Measurements from ENCODE around the gene TJP1. TPM values are rescaled to one million over a fixed set of nuclear protein-coding genes. Genes with fewer than 3 reads are reported as not detected.
A peak's percentile ranks its signal among the peaks of the same experiment; 100 is the strongest.

TJP1 gene
- total RNA-seq, 2 donors from 2014 or later = 86.9 to 110 TPM

GRCh38 chr15:29749365-29750086 is 72.7 kb downstream of the TJP1 start:
- TF ChIP-seq CTCF (IDR thresholded peaks at IDR 0.05) = no peak
- DNase-seq (ENCODE audit: low spot score) = no peak
- Histone ChIP-seq H3K4me3 (no peak overlapping the region), H3K36me3 (peaks cover 13% of the 10 kb centered on the region), H3K4me1 (peaks cover 0 to 12% of the 10 kb centered on the region in 2 donors), H3K27ac (no peak overlapping the region), H3K9me3 (no peaks in the 10 kb centered on the region), H3K27me3 (no peaks in the 10 kb centered on the region)

- no peaks in the 10 kb centered on the region for H3K27me3 ChIP-seq
- peaks cover 7% of the 10 kb centered on the region for H3K36me3 ChIP-seq
- no peak for DNase-seq (ENCODE audit: low spot score)
- H3K4me3 ChIP-seq = no peak overlapping the region
- H3K27ac ChIP-seq = no peak overlapping the region
- H3K9me3 ChIP-seq = no peaks in the 10 kb centered on the region
- TF ChIP-seq CTCF (IDR thresholded peaks at IDR 0.05) = peak in 1 of 2 donors; percentile 63
- H3K4me1 ChIP-seq = peaks cover 0 to 12% of the 10 kb centered on the region in 2 donors
These were observed 74.3 kb downstream of the TJP1 start for GRCh38 chr15:29747837-29748417.

GRCh38 chr15:29743475-29743874 is 78.8 kb downstream of the TJP1 start:
- no peak overlapping the region for H3K4me3 ChIP-seq
- H3K9me3 ChIP-seq = no peaks in the 10 kb centered on the region
- peaks cover 32% of the 10 kb centered on the region for H3K36me3 ChIP-seq
- no peak for TF ChIP-seq CTCF (IDR thresholded peaks at IDR 0.05)
- H3K27me3 ChIP-seq = no peaks in the 10 kb centered on the region
- no peak overlapping the region for H3K27ac ChIP-seq
- DNase-seq (ENCODE audit: low spot score) = no peak
- H3K4me1 ChIP-seq = no peaks in the 10 kb centered on the region

GRCh38 chr15:29740692-29741311 is 81.5 kb downstream of the TJP1 start:
- Histone ChIP-seq H3K9me3 (no peaks in the 10 kb centered on the region), H3K36me3 (peaks cover 39% of the 10 kb centered on the region), H3K27ac (no peak overlapping the region), H3K4me3 (no peak overlapping the region), H3K27me3 (no peaks in the 10 kb centered on the region), H3K4me1 (no peaks in the 10 kb centered on the region)
- no peak for TF ChIP-seq CTCF (IDR thresholded peaks at IDR 0.05)
- no peak for DNase-seq (ENCODE audit: low spot score)

- Histone ChIP-seq H3K4me1 (no peaks in the 10 kb centered on the region), H3K9me3 (no peaks in the 10 kb centered on the region), H3K36me3 (peaks cover 61% of the 10 kb centered on the region), H3K27me3 (no peaks in the 10 kb centered on the region), H3K4me3 (no peak overlapping the region), H3K27ac (peak overlapping the region in 1 of 2 donors; percentile 55)
- no peak for DNase-seq (ENCODE audit: low spot score)
- TF ChIP-seq CTCF (IDR thresholded peaks at IDR 0.05) = no peak
These were observed 85.6 kb downstream of the TJP1 start for GRCh38 chr15:29736744-29737020.

All from right atrium auricular region (tissue), 2 donors.